NCI-H510A treated with DMSO at 0.1 percent for 48 hours (cell line): ENCODE measurements around the gene SPTB.

Source experiments
- DNase-seq: peaks from one replicate; lab custom pipeline; 2025; lab: John Stamatoyannopoulos, UW

Gene SPTB

DNA sequence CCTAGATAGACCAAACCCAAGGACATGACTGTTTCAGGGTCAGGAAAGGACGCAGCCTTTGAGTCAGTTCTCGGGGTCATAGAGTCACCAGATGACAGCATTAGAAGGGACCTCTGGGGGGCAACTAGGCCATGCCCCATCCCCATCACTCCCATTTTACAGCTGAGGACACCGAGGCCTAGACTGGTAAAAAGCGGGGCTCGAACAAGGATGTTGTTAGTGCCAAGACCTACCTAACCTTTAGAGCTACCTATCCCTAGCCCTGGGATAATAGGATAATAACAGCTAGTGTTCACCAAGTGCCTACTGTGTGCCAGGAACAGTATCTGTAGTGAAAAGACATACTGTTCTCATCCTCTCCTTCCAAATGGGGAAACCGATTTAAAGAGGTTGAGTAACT lies 126.8 kb downstream of the SPTB start:
- DNase-seq: no peak

DNA sequence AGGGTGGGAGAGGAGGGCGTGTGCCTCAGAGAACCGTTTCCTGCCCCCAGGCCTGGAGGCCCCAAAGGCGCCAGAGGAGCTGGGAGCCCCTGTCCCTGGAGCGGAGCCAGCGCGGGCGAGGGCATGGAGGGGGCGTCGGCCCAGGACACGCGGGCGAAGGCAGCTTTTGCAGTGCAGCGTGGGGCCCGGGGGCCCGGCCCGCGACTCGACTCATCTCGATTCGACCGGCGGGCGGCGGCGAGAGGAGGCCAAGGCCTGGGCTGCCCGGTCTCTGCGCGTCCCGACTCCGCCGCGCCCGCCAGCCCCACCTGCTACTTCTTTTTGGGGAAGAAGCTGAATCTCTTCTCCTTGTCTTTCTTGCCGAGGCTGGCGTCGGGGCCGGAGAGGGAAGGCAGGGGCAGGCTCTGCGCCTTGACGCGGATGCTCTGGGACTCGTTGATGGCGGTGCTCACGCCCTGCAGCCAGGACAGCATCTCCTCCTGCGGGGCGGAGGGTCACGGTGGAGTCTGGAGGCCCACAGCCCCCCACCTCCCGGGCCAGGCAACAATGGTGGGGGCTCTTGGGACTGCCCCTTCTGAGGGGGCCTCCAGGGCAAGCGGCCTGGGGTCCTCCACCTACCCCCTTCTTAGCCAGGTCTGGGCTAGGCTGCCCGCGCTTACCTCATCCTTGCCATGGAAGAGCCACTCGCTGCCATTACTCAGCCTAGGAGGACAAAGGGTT lies 130.6 kb downstream of the SPTB start:
- no peak for DNase-seq

DNA sequence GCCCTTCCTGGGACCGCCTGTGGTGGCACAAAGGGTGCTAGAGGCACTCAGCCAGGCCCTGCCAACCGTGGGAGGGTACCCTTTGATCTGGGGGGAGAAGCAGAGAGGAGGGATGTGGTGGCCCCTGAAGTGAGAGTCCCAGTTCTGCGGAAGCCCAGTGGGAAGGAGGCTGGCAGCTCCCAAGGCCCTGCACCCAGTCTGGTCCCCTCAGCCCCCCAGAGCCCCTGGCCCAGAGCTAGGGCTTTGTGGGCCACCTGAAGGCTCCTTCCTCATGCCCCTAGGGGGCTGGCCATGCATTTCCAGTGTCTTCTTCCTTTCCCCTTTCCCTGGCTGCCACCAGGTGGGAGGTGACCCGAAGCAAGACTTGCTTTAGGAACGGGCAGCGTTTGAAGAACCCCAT lies 131.2 kb downstream of the SPTB start:
- no peak for DNase-seq

DNA sequence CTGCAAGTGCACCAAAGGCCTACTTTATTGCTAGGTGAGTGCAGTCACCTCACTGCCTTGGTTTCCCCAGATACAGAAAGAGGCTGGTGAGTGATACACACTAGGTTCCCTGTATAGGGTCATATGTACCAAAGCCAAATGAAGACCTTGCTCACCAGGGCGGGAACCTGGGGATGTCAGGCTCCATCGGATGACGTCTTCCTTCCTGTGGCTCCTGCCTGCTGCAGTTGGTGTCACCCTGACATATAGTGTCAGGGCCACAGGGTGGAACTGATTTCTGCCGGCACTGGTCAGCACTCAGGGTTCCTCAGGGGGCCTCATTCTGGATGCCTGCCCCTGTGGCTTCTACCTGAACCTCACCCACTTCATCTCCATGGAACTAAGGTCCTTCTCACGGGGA lies 132.4 kb downstream of the SPTB start:
- DNase-seq: no peak

DNA sequence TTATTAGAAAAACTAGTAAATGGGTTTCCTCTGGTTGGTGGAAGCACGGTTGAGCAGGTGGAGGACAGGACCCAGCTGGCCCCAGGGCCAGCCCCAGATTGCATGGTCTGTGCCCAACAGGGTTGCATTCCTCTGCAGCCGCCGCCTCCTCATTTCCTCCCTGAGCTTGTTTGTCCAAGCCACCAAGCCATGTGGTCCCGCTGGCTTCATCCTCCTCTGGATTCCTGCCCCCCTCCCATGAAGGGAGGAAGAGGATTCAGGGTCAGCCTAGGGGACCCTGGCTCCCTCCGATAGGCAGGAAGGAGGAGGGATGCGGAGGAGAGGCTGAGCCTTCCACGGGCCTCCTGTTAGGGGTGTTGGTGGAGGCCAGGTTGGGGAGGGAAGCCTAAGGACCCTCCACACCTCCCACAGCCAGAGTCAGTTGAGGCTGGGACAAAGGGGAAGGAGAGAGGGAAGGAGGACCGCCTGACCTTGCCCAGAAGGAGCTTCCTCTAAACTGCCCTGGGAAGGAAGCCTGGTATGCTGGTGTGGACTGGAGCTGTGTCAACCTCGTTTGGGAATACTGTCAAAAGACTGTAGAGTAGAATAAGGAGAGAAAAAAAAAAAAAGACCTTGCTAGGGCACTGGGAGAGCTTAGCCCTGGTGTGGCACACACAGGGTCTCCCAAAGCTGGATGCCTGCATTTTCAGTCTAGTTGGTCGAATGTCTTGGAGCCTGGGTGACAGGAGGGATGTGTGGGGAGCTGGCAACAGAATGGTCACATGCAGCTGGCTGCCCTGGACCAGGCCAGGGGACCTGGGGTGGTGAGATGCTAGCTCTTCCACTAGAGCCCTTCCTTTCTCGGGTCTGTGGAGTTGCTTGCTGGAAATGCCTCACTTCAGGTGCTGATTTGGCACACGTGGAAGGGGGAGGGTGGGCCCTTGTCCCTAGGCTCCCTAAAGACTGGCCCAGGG lies 133.1 kb downstream of the SPTB start:
- DNase-seq: no peak

- DNase-seq: no peak
Measured at GRCh38 chr14:64745511-64746091, 134.1 kb downstream of the SPTB start.

GRCh38 chr14:64743061-64743460 lies 136.6 kb downstream of the SPTB start:
- no peak for DNase-seq

GRCh38 chr14:64741961-64742360 lies 137.7 kb downstream of the SPTB start:
- DNase-seq: no peak

GRCh38 chr14:64741200-64741599 lies 138.5 kb downstream of the SPTB start:
- no peak for DNase-seq

GRCh38 chr14:64738281-64738804 lies 141.4 kb downstream of the SPTB start:
- no peak for DNase-seq

- no peak for DNase-seq
Measured at GRCh38 chr14:64737391-64738280, 142.1 kb downstream of the SPTB start.

GRCh38 chr14:64736271-64737169 lies 143.2 kb downstream of the SPTB start:
- DNase-seq: peak; percentile 95

- DNase-seq: peak; percentile 92
Measured at GRCh38 chr14:64734990-64735389, 144.7 kb downstream of the SPTB start.

DNA sequence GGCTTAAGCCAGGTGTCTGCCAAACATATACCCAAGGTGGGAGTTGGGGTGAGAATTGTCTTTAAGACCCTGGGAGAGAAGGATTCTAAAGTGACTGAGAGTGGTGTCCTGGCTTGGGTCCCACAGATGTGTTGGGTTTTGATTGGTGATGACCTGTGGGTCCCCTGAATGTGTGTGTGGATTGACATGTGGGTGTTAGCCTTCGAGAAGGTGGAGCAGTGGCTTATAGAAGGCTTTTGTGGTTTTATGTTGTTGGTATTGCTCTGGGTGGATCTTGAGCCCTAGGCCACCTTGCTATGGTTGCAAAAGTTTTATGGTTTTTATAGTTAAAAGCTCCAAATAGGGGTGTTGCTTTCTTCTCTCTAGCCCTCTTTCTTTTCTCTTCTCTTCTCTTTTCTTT lies 145.8 kb downstream of the SPTB start:
- no peak for DNase-seq

DNA sequence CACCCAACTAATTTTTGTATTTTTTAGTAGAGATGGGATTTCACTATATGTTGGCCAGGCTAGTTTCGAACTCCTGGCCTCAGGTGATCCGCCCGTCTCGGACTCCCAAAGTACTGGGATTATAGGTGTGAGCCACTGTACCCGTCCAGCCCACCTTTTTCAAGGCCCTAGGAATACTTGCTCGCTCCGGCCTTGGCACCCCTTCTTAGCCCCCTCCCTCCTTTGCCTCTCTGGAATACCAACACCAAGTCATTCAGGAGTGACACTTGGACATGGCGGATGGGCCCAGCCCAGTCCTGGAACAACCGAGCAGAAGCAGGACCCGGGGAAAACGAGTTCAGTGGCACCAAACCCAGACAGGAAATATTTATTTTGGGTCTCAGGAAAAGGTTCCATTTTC lies 146.4 kb downstream of the SPTB start:
- no peak for DNase-seq

GRCh38 chr14:64732536-64733120 lies 147.1 kb downstream of the SPTB start:
- DNase-seq: no peak

GRCh38 chr14:64732066-64732465 lies 147.6 kb downstream of the SPTB start:
- no peak for DNase-seq

DNA sequence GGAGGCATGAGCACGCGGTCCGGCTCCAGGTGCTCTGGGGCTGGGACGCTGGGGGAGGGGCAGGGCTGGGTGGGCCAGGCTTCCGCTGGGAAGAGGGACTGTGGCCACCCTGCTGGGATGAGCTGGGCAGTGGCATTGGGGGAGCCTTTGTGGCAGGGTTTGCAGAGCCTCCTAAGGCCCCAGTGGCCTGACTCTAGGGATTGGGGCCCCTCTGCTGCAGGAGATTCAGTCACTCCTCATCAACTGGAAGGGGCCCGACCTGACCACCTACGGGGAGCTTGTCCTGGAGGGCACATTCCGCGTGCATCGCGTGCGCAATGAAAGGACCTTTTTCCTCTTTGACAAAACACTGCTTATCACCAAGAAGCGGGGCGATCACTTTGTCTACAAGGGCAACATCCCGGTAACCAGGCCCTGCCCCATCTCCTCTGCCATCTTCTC lies 148.5 kb downstream of the SPTB start:
- no peak for DNase-seq

- DNase-seq: no peak
Measured at GRCh38 chr14:64730681-64731080, 149.0 kb downstream of the SPTB start.

- no peak for DNase-seq
Measured at GRCh38 chr14:64730061-64730440, 149.7 kb downstream of the SPTB start.
